HG02759 (cell line): ENCODE data around the gene CSTF2.
"Not testable (repeated sequence)": the region's sequence is repeated elsewhere in the genome, so short reads cannot be mapped to it uniquely, and the experiment has no call there.

ENCODE experiments used
- ATAC-seq: cut with Tn5 transposase; IDR thresholded peaks from one replicate; pipeline ENCODE4 v1.9.1; 2021; ENCODE audit warnings: mild to moderate bottlenecking, moderate library complexity; ENCODE audit not compliant: unreplicated experiment

Gene CSTF2

GRCh38 chrX:100819837-100820666 lies at the start of gene CSTF2:
Gene CSTF2 (plus strand): TSS chrX:100820391. CDS start chrX:100820417, 26 bp downstream.
- peak; percentile 100 for ATAC-seq

- ATAC-seq = not testable (repeated sequence)
These were observed 23.8 kb upstream of the CSTF2 start for GRCh38 chrX:100796371-100796770.

- no peak for ATAC-seq
These were observed 22.8 kb upstream of the CSTF2 start for GRCh38 chrX:100797359-100797758.

GRCh38 chrX:100798484-100799214 lies 21.5 kb upstream of the CSTF2 start:
- no peak for ATAC-seq

GRCh38 chrX:100802843-100803242 lies 17.3 kb upstream of the CSTF2 start:
- no peak for ATAC-seq

GRCh38 chrX:100804780-100805179 lies 15.4 kb upstream of the CSTF2 start:
- no peak for ATAC-seq

GRCh38 chrX:100808265-100808664 lies 11.9 kb upstream of the CSTF2 start:
- ATAC-seq = not testable (repeated sequence)

- ATAC-seq = no peak
These were observed 7.7 kb upstream of the CSTF2 start for GRCh38 chrX:100812216-100813158.

- ATAC-seq = no peak
These were observed 2.9 kb upstream of the CSTF2 start for GRCh38 chrX:100817340-100817739.

- ATAC-seq = no peak
These were observed 706 bp upstream of the CSTF2 start for GRCh38 chrX:100819534-100819836.

GRCh38 chrX:100829730-100830129 lies 9.5 kb downstream of the CSTF2 start:
- peak; percentile 81 for ATAC-seq

GRCh38 chrX:100830143-100830542 lies 10.0 kb downstream of the CSTF2 start:
- ATAC-seq = peak; percentile 36

GRCh38 chrX:100830547-100830946 lies 10.4 kb downstream of the CSTF2 start:
- ATAC-seq = peak; percentile 52

- ATAC-seq = no peak
These were observed 11.2 kb downstream of the CSTF2 start for GRCh38 chrX:100831219-100831946.

- ATAC-seq = no peak
These were observed 30.1 kb downstream of the CSTF2 start for GRCh38 chrX:100850317-100850716.

- ATAC-seq = no peak
These were observed 32.6 kb downstream of the CSTF2 start for GRCh38 chrX:100852810-100853209.

GRCh38 chrX:100863326-100863864 lies 43.2 kb downstream of the CSTF2 start:
- no peak for ATAC-seq

GRCh38 chrX:100864657-100865391 lies 44.6 kb downstream of the CSTF2 start:
- no peak for ATAC-seq

GRCh38 chrX:100868273-100868672 lies 48.1 kb downstream of the CSTF2 start:
- no peak for ATAC-seq

GRCh38 chrX:100870527-100870926 lies 50.3 kb downstream of the CSTF2 start:
- no peak for ATAC-seq
